GM21717 (cell line): Measurements from ENCODE around the gene PCDHB6.
"Not testable (repeated sequence)": the region's sequence is repeated elsewhere in the genome, so short reads cannot be mapped to it uniquely, and the experiment has no call there.

Source experiments
- ATAC-seq: cut with Tn5 transposase; IDR thresholded peaks from one replicate; pipeline ENCODE4 v1.9.1; 2021; ENCODE audit warnings: mild to moderate bottlenecking, moderate library complexity; ENCODE audit not compliant: unreplicated experiment

PCDHB6 gene

DNA sequence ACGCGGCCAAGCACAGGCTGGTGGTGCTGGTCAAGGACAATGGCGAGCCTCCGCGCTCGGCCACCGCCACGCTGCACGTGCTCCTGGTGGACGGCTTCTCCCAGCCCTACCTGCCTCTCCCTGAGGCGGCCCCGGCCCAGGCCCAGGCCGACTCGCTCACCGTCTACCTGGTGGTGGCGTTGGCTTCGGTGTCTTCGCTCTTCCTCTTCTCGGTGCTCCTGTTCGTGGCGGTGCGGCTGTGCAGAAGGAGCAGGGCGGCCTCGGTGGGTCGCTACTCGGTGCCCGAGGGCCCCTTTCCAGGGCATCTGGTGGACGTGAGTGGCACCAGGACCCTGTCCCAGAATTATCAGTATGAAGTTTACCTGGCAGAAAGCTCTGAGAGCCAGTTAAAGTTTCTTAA is 8.0 kb downstream of the PCDHB6 start:
- ATAC-seq: not testable (repeated sequence)

GRCh38 chr5:141172381-141173204 is 22.7 kb downstream of the PCDHB6 start, which contains the start of gene PCDHB7:
PCDHB7 (plus strand) TSS chr5:141172644; CDS start chr5:141172836, 192 bp downstream.
- no peak for ATAC-seq

DNA sequence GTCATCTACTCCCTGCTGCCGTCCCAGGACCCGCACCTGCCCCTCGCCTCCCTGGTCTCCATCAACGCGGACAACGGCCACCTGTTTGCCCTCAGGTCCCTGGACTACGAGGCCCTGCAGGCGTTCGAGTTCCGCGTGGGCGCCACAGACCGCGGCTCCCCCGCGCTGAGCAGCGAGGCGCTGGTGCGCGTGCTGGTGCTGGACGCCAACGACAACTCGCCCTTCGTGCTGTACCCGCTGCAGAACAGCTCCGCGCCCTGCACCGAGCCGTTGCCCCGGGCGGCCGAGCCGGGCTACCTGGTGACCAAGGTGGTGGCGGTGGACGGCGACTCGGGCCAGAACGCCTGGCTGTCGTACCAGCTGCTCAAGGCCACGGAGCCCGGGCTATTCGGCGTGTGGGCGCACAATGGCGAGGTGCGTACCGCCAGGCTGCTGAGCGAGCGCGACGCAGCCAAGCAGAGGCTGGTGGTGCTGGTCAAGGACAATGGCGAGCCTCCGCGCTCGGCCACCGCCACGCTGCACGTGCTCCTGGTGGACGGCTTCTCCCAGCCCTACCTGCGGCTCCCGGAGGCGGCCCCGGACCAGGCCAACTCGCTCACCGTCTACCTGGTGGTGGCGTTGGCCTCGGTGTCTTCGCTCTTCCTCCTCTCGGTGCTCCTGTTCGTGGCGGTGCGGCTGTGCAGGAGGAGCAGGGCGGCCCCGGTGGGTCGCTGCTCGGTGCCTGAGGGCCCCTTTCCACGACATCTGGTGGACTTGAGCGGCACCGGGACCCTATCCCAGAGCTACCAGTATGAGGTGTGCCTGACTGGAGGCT is 24.6 kb downstream of the PCDHB6 start:
- not testable (repeated sequence) for ATAC-seq

DNA sequence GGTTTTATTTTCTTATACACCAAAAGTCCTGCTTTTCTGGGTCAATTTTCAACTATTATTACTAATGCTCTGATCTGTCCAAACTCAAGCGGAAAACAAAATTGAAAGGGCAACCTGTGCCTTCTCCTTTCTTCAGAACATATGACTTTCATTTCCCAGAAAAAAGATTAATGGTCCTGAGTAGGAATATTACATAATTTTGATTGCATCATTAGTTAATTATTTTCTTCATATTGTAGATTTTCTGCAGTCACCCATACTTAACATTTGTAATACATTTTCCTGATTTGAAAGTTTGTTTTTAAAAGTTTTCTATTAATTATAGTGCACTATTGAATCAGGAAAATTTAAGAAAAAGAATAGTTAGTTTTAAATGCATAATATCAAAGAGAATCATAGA is 26.1 kb downstream of the PCDHB6 start:
- no peak for ATAC-seq

GRCh38 chr5:141177577-141178191 is 27.8 kb downstream of the PCDHB6 start, which contains the start of gene PCDHB8:
PCDHB8 (plus strand) TSS chr5:141177790; CDS start chr5:141178035, 245 bp downstream.
- not testable (repeated sequence) for ATAC-seq

DNA sequence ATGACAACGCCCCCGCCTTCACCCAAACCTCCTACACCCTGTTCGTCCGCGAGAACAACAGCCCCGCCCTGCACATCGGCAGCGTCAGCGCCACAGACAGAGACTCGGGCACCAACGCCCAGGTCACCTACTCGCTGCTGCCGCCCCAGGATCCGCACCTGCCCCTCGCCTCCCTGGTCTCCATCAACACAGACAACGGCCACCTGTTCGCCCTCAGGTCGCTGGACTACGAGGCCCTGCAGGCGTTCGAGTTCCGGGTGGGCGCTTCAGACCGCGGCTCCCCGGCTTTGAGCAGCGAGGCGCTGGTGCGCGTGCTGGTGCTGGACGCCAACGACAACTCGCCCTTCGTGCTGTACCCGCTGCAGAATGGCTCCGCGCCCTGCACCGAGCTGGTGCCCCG is 29.5 kb downstream of the PCDHB6 start:
- not testable (repeated sequence) for ATAC-seq

GRCh38 chr5:141179876-141180275 is 30.0 kb downstream of the PCDHB6 start:
- not testable (repeated sequence) for ATAC-seq

GRCh38 chr5:141180313-141180712 is 30.5 kb downstream of the PCDHB6 start:
- ATAC-seq: no peak

GRCh38 chr5:141182248-141182647 is 32.4 kb downstream of the PCDHB6 start, which contains the start of gene PCDHB16:
PCDHB16 (plus strand) TSS chr5:141182387; CDS start chr5:141182560, 173 bp downstream.
- no peak for ATAC-seq

DNA sequence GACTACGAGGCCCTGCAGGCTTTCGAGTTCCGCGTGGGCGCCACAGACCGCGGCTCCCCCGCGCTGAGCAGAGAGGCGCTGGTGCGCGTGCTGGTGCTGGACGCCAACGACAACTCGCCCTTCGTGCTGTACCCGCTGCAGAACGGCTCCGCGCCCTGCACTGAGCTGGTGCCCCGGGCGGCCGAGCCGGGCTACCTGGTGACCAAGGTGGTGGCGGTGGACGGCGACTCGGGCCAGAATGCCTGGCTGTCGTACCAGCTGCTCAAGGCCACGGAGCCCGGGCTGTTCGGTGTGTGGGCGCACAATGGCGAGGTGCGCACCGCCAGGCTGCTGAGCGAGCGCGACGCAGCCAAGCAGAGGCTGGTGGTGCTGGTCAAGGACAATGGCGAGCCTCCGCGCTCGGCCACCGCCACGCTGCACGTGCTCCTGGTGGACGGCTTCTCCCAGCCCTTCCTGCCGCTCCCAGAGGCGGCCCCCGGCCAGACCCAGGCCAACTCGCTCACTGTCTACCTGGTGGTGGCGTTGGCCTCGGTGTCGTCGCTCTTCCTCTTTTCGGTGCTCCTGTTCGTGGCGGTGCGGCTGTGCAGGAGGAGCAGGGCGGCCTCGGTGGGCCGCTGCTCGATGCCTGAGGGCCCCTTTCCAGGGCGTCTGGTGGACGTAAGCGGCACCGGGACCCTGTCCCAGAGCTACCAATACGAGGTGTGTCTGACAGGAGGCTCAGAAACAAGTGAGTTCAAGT is 34.4 kb downstream of the PCDHB6 start:
- ATAC-seq: not testable (repeated sequence)

DNA sequence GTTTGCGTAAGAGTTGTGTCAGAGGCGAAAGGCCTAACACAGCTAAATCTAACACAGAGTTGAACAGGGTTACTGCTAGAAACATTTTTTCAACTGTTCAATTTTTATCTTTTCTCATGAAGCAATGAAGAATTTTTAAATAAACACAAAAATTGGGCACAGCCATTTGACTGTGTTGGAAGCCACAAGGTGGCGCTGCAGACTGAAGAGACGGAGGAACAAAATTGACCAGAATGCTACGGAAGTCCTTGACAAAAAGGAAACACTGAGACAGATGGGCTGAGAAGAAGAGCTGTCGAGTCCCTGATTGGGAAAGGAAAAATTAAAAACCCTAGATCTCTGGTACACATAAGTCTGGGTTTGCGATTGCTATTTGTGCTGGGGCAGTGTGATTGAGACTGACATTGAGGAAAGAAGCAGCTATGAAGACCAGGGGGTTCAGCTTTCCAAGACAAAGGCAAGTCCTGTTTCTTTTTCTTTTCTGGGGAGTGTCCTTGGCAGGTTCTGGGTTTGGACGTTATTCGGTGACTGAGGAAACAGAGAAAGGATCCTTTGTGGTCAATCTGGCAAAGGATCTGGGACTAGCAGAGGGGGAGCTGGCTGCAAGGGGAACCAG is 37.1 kb downstream of the PCDHB6 start, which contains the start of gene PCDHB9:
PCDHB9 (plus strand) TSS at position 265 of the 616 bp plus-strand sequence; CDS start at position 423, 158 bp downstream.
- no peak for ATAC-seq

DNA sequence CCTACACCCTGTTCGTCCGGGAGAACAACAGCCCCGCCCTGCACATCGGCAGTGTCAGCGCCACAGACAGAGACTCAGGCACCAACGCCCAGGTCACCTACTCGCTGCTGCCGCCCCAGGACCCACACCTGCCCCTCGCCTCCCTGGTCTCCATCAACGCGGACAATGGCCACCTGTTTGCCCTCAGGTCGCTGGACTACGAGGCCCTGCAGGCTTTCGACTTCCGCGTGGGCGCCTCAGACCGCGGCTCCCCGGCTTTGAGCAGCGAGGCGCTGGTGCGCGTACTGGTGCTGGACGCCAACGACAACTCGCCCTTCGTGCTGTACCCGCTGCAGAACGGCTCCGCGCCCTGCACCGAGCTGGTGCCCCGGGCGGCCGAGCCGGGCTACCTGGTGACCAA is 38.8 kb downstream of the PCDHB6 start:
- ATAC-seq: not testable (repeated sequence)

- ATAC-seq: not testable (repeated sequence)
Measured at GRCh38 chr5:141189131-141189530, 39.3 kb downstream of the PCDHB6 start.

GRCh38 chr5:141192110-141192725 is 42.4 kb downstream of the PCDHB6 start, which contains the start of gene PCDHB10:
PCDHB10 (plus strand) TSS chr5:141192353; CDS start chr5:141192553, 200 bp downstream.
- ATAC-seq: no peak

DNA sequence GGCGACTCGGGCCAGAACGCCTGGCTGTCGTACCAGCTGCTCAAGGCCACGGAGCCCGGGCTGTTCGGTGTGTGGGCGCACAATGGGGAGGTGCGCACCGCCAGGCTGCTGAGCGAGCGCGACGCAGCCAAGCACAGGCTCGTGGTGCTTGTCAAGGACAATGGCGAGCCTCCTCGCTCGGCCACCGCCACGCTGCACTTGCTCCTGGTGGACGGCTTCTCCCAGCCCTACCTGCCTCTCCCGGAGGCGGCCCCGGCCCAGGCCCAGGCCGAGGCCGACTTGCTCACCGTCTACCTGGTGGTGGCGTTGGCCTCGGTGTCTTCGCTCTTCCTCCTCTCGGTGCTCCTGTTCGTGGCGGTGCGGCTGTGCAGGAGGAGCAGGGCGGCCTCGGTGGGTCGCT is 44.5 kb downstream of the PCDHB6 start:
- ATAC-seq: not testable (repeated sequence)

GRCh38 chr5:141196363-141196762 is 46.5 kb downstream of the PCDHB6 start:
- no peak for ATAC-seq

- ATAC-seq: no peak
Measured at GRCh38 chr5:141199359-141200235, 49.7 kb downstream of the PCDHB6 start, which contains the start of gene PCDHB11. PCDHB11 (plus strand) TSS chr5:141199627; CDS start chr5:141199775, 148 bp downstream.

DNA sequence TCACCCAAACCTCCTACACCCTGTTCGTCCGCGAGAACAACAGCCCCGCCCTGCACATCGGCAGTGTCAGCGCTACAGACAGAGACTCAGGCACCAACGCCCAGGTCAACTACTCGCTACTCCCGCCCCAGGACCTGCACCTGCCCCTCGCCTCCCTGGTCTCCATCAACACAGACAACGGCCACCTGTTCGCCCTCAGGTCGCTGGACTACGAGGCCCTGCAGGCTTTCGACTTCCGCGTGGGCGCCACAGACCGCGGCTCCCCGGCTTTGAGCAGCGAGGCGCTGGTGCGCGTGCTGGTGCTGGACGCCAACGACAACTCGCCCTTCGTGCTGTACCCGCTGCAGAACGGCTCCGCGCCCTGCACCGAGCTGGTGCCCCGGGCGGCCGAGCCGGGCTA is 51.3 kb downstream of the PCDHB6 start:
- not testable (repeated sequence) for ATAC-seq
